Retinal pigment epithelial cell (primary cell): ENCODE results near the gene C16orf46.

Source experiments
- DNase-seq: peaks from one replicate; pipeline ENCODE4 v3.0.0-alpha.2; 2010; ENCODE audit warnings: low read depth
- H3K4me3 ChIP-seq: 2 replicates; pipeline ENCODE4 v1.5.1; 2011; ENCODE audit warnings: mild to moderate bottlenecking, low read length, control low read depth, moderate library complexity
- TF ChIP-seq, protein P1 (sequence below): conservative IDR thresholded peaks from 2 replicates; pipeline ENCODE4 v1.5.1; 2011; ENCODE audit warnings: low read depth, low read length, control low read depth, inconsistent platforms

Gene C16orf46

DNA sequence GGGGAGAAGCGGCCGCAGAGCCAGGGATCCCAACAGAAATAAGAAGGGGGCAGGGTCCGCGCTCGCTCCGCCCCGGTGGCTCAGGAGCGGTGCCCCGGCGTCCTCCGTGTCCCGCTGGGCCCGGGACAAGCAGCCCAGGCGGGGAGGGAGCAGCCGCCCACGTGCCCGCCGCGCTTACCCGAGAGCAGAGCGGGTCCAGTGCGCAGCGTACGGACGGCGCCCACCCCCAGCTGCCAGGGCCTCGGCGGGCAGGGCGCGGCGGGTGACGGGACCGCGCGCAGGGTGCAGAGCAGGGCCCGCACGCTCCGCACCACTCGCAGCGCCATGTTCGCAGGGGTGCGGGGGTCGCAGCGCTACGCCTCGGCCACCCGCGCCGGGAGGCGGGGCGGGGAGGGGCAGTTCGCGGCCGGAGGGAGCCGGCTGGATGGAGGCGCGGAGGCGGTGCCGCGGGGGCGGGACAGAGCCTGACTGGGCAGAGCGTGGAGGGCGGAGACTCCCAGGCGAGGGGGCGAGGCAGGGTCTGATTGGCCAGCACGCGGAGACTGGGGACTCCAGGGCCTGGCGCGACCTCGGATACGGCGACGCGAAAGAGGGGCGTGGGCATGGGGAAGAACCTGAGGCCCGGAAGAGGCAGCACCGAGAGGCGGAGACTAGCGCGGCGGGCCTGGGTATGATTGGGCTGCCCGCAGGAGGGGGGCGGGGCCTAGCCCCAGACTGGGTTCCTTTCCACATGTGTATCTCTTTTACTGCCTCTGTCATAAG, 19.1 kb upstream of the C16orf46 start, which contains the start of gene GCSH:
GCSH (minus strand) TSS at position 443 of the 762 bp plus-strand sequence; CDS start at position 326, 117 bp downstream.
- TF ChIP-seq, protein P1, sequence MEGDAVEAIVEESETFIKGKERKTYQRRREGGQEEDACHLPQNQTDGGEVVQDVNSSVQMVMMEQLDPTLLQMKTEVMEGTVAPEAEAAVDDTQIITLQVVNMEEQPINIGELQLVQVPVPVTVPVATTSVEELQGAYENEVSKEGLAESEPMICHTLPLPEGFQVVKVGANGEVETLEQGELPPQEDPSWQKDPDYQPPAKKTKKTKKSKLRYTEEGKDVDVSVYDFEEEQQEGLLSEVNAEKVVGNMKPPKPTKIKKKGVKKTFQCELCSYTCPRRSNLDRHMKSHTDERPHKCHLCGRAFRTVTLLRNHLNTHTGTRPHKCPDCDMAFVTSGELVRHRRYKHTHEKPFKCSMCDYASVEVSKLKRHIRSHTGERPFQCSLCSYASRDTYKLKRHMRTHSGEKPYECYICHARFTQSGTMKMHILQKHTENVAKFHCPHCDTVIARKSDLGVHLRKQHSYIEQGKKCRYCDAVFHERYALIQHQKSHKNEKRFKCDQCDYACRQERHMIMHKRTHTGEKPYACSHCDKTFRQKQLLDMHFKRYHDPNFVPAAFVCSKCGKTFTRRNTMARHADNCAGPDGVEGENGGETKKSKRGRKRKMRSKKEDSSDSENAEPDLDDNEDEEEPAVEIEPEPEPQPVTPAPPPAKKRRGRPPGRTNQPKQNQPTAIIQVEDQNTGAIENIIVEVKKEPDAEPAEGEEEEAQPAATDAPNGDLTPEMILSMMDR: no peak
- peak within 1 kb of the TSS; percentile 73 for H3K4me3 ChIP-seq
- peak; percentile 97 for DNase-seq

DNA sequence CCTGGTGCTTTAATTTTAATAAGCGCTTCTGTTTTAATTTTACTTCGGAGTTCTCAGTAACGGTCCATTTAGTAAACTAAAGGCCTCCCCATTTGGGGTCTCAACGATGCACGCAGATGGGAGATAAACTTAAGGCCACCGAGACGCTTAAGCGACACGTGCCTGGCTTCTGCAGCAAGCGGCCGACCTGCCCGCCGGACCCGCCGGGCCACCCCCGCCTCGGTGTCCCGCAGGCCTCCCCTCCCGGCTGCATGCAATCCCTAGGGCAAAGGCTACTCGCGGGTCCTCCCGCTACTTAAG, 18.6 kb upstream of the C16orf46 start:
- H3K4me3 ChIP-seq: peak overlapping the region; percentile 73

DNA sequence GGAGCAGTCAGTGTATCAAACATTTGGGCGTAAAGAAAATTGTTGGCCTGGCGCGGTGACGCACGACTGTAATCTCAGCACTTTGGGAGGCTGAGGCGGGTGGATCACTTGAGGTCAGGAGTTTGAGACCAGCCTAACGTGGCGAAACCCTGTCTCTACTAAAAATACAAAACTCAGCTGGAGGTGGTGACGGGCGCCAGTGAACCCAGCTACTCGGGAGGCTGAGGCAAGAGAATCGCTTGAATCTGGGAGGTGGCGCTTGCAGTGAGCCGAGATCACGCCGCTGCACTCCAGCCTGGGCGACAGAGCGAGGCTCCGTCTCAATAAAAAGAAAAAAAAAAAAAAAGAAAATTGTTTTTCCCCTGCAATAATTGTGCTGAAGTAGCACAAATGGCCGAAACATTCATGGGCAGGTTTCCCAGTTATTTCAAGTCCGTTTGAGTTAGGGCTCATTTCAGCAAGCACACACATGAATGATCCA, 17.8 kb upstream of the C16orf46 start:
- TF ChIP-seq, protein P1: no peak
- H3K4me3 ChIP-seq: peak overlapping the region; percentile 39
- DNase-seq: peak; percentile 18

More for the DNA sequence above, 18.6 kb upstream of the C16orf46 start:
- TF ChIP-seq, protein P1: no peak
- DNase-seq: no peak

DNA sequence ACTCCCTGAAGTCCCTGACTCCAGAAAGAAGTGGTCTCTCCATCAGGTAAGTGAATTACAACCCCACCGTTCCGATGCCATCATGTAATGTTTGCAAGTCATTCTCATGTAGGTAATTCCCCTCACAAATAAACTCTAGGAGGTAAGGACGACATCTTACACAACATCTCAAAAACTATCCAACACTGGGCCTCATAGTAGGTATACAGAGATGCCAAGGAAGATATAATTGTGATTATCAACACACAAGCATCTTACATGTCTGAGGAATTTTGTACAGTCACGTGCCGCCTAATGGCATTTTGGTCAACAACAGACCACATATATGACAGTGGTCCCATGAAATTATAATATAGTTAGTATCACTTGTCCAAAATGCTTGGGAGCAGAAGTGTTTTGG, 11.8 kb upstream of the C16orf46 start:
- DNase-seq: no peak
- no peak overlapping the region for H3K4me3 ChIP-seq
- TF ChIP-seq, protein P1: no peak

DNA sequence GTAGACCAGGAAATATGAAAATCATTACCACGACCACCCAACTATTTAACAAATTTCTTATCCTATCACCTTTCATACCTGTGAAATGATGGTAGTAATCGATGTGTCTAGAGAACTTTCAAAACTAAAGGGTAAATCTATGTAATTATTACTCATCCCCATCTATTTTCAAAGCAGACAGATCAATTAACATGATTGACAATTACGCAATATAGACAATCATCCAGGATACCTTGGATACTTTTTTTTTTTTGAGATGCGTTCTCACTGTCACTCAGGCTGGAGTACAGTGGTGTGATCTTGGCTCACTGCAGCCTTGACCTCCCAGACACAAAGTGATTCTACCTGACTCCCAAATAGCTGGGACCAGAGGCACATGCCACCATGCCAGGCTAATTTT, 4.0 kb upstream of the C16orf46 start:
- no peak overlapping the region for H3K4me3 ChIP-seq
- no peak for DNase-seq
- TF ChIP-seq, protein P1: no peak

DNA sequence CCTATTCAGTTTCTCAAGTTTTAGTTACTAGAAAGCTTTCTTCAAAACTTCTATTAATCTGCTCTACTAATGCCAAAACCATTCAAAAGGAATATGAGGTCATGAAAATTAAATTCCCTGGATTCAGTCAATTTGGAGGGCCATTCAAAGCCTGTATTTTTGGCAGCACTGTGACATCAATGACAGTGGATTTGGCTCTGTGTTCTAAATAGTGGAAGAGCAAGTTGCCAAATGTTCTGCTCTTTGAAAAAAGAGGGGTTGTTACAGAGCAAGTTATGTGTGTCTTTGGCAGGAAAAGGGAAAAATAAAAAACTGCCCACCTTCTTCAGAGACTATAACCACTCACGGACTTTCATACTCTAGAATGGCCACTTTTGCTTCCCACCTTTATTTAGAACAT, 3.2 kb upstream of the C16orf46 start:
- DNase-seq: no peak
- no peak overlapping the region for H3K4me3 ChIP-seq
- TF ChIP-seq, protein P1: no peak

DNA sequence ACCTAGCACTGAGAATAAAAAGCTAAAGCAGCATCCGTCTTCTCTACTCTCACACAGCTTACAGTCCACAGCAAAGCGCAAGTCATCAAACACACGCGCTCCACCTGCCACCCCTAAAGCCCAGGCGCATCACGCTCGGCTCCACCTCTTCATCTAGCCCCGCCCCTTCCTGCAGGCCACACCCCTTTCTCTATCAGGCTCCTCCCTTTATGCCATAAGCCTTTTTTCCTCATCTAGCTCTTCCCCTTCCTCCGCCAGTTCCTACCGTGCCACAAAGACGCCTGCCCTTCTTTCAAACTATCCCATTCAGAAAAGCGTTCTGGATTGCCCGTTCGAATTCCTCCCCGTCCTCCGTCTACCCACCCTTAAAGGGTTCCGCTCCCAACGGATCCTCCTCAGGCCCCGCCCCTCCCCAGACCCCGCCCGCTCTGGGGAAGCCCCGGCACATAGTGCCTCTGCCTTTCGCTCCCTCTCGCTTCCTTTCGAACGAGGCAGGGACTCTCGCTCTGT, 417 bp downstream of the C16orf46 start:
- H3K4me3 ChIP-seq: peak overlapping the region; percentile 87
- TF ChIP-seq, protein P1: no peak
- DNase-seq: peak; percentile 46
